ENCODE data around the gene MLYCD.

- TF ChIP-seq CTCF (IDR thresholded peaks at IDR 0.05) (no peak), POLR2A (IDR thresholded peaks at IDR 0.05) (no peak)
These were observed 53.6 kb downstream of the MLYCD start for GRCh38 chr16:83952587-83952939.

Data from uterus (tissue), 2 donors.